GM04504 (cell line): ENCODE results near the gene TRIB2.

Experiments
- DNase-seq: peaks from one replicate; pipeline ENCODE4 v3.0.0-alpha.2; 2012; ENCODE audit warnings: low read depth

TRIB2 gene

GRCh38 chr2:12720754-12721378 lies 4.1 kb downstream of the TRIB2 start:
- DNase-seq = no peak

GRCh38 chr2:12721566-12722446 lies 5.1 kb downstream of the TRIB2 start:
- no peak for DNase-seq

GRCh38 chr2:12722447-12723316 lies 5.9 kb downstream of the TRIB2 start:
- no peak for DNase-seq

DNA sequence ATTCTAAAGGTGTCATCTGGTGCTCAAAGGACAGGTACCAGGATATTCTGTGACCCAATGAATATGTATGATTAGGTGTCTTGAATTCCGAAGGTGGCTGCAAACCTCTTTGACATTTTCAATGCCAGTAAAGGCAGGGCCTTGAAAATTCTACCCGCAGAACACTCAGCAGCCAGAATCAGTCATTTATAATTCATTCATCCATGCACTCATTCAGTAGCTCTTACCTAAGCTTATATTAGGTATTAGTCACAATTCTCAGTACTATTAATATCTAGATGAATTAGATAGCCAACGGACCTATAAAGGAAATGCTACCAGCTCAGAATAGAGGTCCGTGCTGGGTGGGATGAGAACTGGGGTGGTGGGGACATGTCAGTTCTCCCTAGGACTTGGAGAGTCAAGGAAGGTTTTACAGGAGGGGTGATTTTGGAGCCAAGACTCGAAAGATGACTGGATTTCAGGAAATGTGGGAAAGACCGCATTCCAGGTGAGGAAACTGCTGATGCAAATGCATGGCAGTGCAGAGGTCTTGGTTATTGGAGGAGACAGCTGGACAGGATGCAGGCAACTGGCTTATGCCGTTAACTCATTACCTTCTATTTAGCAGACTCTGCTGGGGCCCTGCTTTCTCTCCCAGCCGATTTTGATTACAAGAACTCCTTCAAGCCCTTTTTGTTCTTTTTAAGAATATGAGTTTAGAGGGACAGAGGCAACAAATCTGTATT lies 7.2 kb downstream of the TRIB2 start:
- no peak for DNase-seq

DNA sequence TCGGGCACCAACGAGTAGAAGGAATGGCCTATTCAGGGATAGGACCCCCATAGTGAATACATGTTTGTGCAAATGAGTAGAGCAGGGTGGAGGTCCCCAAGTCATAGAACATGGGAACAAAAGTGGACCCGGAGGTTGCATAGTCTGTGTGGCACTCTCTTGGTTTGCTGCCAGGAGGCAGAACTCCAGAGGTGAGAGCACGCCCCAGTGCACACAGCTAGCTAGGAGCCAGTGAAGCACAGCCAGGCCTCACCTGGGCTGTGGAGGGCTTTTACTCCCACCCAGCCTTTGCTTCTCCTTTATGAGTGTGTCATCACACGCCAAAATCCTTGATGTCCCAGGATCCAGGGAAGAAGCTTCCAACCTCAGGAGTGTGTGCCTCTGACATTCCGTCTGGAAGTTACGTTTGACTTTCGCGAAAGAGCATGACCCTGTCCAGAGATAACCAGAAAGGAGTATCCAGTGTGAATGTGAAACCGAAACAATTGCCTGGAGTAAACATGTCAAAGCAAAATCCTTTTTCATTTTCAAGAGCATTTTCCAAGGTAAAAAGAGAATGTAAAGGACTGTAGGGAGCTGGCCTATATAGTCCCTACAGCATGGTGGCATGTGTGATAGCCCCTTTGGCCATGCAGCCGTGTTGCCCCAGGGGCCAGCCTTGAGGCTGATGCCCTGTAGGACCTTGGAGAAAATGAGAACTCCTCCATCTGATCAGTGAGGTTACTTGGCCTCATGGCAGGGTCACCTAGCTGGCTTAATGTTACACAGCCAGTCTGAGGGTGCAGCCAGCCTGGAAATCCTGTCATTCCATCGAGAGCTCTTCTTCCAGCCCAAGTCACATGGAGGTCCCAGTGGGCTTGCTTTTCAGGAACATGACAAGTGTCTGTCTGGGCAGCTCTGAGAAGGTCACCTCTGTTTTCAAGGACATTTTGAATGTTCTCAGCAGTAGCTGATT lies 8.8 kb downstream of the TRIB2 start:
- no peak for DNase-seq

- DNase-seq = no peak
Observed at GRCh38 chr2:12726271-12726670, 9.5 kb downstream of the TRIB2 start.

DNA sequence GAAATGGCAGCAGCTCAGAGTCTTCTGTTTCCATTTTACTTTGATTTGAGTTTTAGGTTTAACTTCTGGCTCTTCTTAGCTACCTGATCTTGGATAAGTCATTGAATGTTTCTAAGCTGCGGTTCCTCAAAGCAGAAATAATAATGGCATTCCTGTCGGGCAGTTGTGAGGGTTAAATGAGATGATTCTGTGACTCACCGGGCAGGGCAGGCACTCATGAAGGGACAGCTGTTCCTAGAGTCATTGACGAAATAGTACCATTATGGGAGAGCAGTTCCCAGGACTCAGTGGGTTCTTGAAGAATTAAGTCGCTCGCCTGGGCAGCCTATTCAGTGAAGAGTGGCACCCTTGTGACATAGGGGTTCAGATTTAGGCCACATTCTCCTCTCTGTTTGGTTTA lies 10.3 kb downstream of the TRIB2 start:
- DNase-seq = no peak

DNA sequence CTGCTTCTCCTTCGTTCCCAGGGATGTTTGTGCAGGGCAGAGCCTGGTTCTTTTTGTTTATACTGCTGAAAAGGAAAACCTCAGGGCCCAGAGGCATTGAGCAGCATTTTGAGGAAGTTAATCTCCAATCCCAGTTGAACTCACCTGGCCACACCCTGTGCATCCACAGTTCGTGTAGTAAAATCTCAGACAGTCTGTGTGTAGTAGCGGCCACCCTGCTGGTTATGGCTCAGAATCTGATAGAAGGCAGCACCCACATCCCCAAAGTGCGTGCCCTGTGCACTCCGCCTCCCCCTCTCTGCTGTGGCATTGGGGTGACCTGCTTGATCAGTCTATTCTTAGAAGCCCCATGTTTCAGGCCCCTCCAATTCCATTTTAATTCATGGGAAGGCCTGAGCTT lies 10.9 kb downstream of the TRIB2 start:
- no peak for DNase-seq

DNA sequence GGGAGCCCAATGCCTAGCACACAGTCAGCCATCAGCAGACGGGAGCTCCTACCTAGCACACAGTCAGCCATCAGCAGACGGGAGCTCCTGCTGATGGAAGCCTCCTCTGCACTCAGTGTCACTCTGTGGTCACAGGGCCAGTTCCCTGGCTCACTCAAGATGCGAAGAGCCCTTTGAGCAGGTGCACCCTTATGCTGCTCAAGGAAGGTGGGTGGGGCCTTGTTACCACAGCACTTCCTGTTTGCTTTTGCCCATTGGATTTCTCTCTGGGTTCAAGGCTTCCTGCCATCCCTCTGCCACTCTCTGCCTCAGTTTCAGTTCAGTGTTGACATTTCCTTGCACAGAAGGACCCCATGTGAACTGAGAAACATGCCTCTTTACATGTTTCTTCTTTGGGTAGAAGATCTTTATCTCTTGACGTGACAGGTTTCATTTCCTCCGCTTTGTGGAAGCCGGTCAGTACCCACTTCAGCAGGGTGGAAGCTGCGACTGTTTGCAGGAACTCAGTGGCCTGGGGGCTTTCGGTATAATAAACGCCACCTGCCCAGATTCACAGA lies 11.6 kb downstream of the TRIB2 start:
- no peak for DNase-seq

- no peak for DNase-seq
Observed at GRCh38 chr2:12730265-12730664, 13.5 kb downstream of the TRIB2 start.

DNA sequence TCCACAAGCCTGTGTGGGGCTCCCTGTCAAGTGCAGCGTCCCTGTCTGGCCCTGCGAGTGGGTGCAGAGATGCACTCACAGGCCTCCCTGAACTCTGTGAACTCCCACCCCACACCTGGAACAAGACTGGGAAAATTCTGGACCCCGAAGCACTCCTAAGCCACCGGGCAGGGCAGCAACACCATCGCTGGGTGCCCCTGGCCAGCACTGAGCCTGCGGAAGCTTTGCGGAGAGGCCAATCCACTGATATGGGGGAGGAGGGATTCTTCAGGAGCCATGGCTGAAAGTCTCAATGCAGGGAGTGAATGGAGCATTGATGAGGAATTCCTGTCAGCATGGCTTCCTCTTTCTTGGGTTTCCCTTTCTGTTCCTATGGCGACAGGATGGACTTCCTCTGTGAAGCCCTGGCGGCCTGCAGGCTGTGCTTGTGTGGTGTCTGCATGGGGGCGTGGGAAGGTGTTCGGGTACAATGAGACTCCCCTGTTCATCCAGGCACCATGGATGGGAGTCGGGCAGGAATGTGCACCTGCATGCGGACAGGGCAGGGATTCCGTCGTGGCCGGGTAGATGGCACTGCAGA lies 15.1 kb downstream of the TRIB2 start:
- no peak for DNase-seq

- DNase-seq = no peak
Observed at GRCh38 chr2:12732651-12733050, 15.9 kb downstream of the TRIB2 start.

DNA sequence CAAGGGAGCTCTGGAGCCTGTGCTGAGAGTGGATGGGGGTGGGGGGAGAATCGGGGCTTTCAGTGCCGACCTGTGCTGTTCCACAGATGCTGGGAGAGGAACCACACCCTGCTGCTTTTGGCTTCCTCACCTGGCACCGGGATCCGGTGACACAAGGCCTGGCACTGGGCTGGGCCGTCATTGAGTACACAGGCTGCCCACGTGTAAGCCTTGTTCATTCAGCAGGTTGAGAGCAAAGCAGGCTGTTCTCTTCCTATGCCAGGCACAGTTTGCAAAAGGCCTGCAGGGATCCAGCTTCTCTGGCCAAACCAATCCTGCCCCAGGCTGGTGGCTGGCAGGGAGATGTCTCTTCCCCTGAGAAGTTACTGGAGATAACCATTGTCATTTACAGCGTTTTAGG lies 17.1 kb downstream of the TRIB2 start:
- no peak for DNase-seq

- no peak for DNase-seq
Observed at GRCh38 chr2:12734914-12735654, 18.3 kb downstream of the TRIB2 start.

DNA sequence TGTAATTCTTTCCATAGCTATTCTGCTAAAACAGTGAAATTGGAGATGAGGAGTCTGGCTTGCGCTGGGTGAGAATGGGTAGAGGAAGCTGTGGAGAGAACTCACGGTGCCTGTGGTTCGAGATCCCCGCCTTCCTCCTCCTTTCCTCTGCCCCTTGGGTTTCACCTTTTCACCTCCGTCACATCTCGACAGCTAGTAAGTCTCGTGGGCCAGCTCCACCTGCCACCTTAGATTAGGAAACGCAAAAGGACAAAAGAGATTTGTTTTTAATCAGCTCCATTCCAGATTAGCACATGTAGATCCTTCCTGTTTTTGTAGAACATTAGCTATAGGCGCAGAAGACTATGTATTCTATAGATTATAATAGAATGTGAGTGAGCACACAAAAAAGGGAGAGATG lies 20.6 kb downstream of the TRIB2 start:
- no peak for DNase-seq

DNA sequence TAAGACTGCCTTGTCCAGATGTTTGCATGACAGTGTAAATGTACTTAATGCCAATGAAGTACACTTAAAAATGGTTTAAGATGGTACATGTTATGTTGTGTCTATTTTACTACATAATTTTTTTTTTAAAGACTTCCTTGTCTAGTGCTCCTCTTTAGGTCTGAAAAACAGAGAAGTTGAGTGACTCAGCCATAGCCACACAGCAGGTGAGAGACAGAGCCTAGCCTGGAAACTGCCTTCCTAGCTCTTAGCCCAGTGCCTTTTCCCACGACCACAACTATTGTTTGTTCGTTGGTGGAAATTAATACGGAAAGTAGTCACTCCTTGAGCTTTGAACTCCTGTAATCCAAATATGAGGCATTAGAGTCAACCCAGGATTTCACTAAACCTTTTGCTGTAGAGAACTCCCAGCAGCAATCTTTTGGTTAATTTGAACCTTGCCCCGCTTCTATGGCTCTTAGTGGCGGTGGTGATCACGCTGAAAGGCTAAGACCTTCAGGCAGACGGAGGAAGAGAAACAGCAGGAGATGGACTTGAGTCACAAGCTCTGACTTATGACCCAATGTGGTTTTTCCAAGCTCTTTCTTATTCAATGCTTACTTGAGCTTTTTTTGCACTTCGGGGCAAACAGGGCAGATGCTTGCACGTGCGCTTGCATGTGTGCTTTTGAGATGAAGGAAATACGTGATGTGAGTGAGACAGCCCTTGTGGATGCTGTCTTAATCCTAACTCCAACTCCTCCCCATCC lies 21.2 kb downstream of the TRIB2 start:
- DNase-seq = no peak

DNA sequence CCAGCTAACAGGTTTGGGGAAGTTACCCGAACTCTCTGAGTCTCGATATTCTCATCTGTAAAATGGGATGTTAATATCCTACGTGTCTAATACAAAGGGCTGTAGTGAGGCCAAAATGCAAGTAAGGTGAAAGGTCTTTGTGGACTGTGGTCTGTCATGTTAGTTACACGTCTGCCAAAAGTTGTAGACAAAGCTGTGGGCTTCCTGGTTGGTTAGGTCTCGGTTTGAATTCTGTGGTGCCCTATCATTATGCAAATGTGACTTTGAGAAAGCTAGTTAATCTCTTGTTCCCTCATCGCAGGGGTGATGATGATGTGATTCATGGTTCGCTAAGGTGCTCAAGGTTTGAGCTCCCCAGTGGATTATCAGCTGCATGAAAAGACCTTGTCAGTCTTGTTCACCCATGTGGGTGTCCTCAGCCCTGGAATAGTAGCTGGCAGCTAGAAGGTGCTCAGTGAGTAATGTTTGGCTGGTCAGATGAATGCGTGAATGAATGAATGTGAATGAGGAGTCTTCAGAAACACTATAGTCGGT lies 23.1 kb downstream of the TRIB2 start:
- no peak for DNase-seq

DNA sequence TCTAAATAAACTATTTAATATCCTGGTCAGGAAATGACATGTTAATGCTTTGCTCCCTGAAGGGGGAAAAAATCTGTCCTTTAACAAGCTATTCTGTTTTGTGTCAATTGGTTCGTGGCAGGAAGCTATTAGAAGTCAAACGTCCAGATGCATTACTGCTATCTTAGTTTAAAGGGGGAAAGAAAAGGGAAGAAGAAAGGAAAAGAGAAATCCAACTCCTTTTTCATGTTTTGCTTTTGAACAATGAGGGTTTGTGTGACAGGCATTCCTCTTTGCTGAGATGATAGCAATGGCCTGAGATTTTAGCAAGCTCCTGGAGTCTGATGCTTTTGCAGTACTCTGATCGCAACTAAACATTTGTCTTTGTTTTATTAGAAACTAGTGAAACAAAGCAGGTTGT lies 24.6 kb downstream of the TRIB2 start:
- DNase-seq = no peak
